Fibroblast of peridontal ligament (primary cell): Measurements from ENCODE around the gene NMBR.
A peak's percentile ranks its signal among the peaks of the same experiment; 100 is the strongest.
"Not testable (repeated sequence)": the region's sequence is repeated elsewhere in the genome, so short reads cannot be mapped to it uniquely, and the experiment has no call there.

Experiments
- DNase-seq: peaks from one replicate; pipeline ENCODE4 v3.0.0-alpha.2; 2010; ENCODE audit errors: extremely low read depth

NMBR gene

GRCh38 chr6:142058551-142059290 is 88.2 kb downstream of the NMBR start:
- DNase-seq = no peak

GRCh38 chr6:142055219-142055618 is 91.7 kb downstream of the NMBR start:
- DNase-seq = no peak

GRCh38 chr6:142051404-142051803 is 95.5 kb downstream of the NMBR start:
- DNase-seq = no peak

GRCh38 chr6:142048593-142048980 is 98.3 kb downstream of the NMBR start:
- DNase-seq = no peak

- no peak for DNase-seq
Observed at GRCh38 chr6:142047934-142048592, 98.9 kb downstream of the NMBR start.

- DNase-seq = peak; percentile 81
Observed at GRCh38 chr6:142045380-142046278, 101.3 kb downstream of the NMBR start.

- DNase-seq = no peak
Observed at GRCh38 chr6:142035890-142036289, 111.0 kb downstream of the NMBR start.

- DNase-seq = no peak
Observed at GRCh38 chr6:142031035-142031434, 115.9 kb downstream of the NMBR start.

GRCh38 chr6:142030115-142030619 is 116.8 kb downstream of the NMBR start:
- DNase-seq = peak; percentile 53

- DNase-seq = no peak
Observed at GRCh38 chr6:142028527-142028926, 118.4 kb downstream of the NMBR start.

GRCh38 chr6:142027804-142028203 is 119.1 kb downstream of the NMBR start:
- not testable (repeated sequence) for DNase-seq

- DNase-seq = no peak
Observed at GRCh38 chr6:142027074-142027473, 119.8 kb downstream of the NMBR start.

- no peak for DNase-seq
Observed at GRCh38 chr6:142026471-142026870, 120.5 kb downstream of the NMBR start.
